Body of pancreas (tissue), 4 donors: Measurements from ENCODE around the gene LGALS4.

Source experiments
- POLR2A ChIP-seq, 3 donors: fragments of 450-650 bp; IDR thresholded peaks; one replicate each; pipeline ENCODE4 v1.6.1; 2016; ENCODE audit warnings: antibody characterized with exemption in 3 of 3, mild to moderate bottlenecking in 2 of 3
- TF ChIP-seq, protein P1 (sequence below), 7 experiments: fragments of 450-650 bp in 4 of 7; fragments of 200-600 bp in 3 of 7; sonication (generic) in 3 of 7; IDR thresholded peaks; one replicate each; pipeline ENCODE4 v1.5.1; 2016 to 2019; ENCODE audit warnings: antibody characterized with exemption in 7 of 7

DNA sequence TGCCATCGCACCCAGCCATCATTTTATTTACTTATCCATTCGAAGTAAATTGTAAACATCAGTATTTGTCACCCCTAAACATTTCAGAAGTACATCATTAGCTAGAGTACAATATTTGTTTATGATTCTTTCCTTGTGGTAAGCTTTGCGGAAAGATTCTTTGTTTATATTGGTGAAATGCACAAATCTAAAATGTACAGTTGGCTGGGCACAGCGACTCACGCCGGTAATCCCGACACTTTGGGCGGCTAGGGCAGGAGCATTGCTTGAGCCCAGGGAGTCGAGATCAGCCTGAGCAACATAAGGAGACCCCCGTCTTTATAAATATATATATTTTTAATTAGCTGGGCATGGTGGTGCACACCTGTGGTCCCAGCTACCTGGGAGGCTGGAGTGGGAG is 13.6 kb downstream of the LGALS4 start:
- TF ChIP-seq, protein P1, sequence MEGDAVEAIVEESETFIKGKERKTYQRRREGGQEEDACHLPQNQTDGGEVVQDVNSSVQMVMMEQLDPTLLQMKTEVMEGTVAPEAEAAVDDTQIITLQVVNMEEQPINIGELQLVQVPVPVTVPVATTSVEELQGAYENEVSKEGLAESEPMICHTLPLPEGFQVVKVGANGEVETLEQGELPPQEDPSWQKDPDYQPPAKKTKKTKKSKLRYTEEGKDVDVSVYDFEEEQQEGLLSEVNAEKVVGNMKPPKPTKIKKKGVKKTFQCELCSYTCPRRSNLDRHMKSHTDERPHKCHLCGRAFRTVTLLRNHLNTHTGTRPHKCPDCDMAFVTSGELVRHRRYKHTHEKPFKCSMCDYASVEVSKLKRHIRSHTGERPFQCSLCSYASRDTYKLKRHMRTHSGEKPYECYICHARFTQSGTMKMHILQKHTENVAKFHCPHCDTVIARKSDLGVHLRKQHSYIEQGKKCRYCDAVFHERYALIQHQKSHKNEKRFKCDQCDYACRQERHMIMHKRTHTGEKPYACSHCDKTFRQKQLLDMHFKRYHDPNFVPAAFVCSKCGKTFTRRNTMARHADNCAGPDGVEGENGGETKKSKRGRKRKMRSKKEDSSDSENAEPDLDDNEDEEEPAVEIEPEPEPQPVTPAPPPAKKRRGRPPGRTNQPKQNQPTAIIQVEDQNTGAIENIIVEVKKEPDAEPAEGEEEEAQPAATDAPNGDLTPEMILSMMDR (IDR thresholded peaks at IDR 0.05): no peak
- no peak for TF ChIP-seq POLR2A (IDR thresholded peaks at IDR 0.05)
